Measurements from ENCODE around the gene TGFA. TPM values are rescaled to one million over a fixed set of nuclear protein-coding genes. Genes with fewer than 3 reads are reported as not detected.

The TGFA gene
- total and polyA plus RNA-seq, 9 donors: 0.08 to 8.7 (median 1.2) TPM

- DNase-seq: no peak
- WGBS, 3 donors: 81 to 89% (median 84%) methylated on average over 5 of the region's 5 CpGs
- no peaks in the 10 kb centered on the region for H3K9me3 ChIP-seq
Observed at GRCh38 chr2:70458661-70459060, 95.0 kb downstream of the TGFA start.

GRCh38 chr2:70456585-70457495 is 96.8 kb downstream of the TGFA start:
- intact Hi-C loops (cut with DNase I): no loop called here
- WGBS, 3 donors: 81 to 90% (median 82%) methylated on average over 10 of the region's 10 CpGs
- Histone ChIP-seq H3K9me3 (no peaks in the 10 kb centered on the region), H3K4me1 (ENCODE audit: insufficient read depth) (no peaks in the 10 kb centered on the region), H3K27me3 (no peaks in the 10 kb centered on the region), H3K4me3 (no peak overlapping the region), H3K36me3 (no peaks in the 10 kb centered on the region), H3K27ac (no peak overlapping the region)
- TF ChIP-seq EP300 (IDR thresholded peaks at IDR 0.05) (no peak), POLR2A (IDR thresholded peaks at IDR 0.05) (no peak), CTCF (IDR thresholded peaks at IDR 0.05) (no peak)
- no peak for DNase-seq

More at GRCh38 chr2:70458661-70459060, 95.0 kb downstream of the TGFA start:
- no peaks in the 10 kb centered on the region for H3K27me3 ChIP-seq
- H3K27ac ChIP-seq: no peak overlapping the region
- no peaks in the 10 kb centered on the region for H3K36me3 ChIP-seq
- no peaks in the 10 kb centered on the region for H3K4me1 ChIP-seq (ENCODE audit: insufficient read depth)
- intact Hi-C loops (cut with DNase I): no loop called here
- TF ChIP-seq CTCF (IDR thresholded peaks at IDR 0.05) (no peak), POLR2A (IDR thresholded peaks at IDR 0.05) (no peak), EP300 (IDR thresholded peaks at IDR 0.05) (no peak)
- no peak overlapping the region for H3K4me3 ChIP-seq

GRCh38 chr2:70454936-70455544 is 98.6 kb downstream of the TGFA start:
- H3K27me3 ChIP-seq: no peaks in the 10 kb centered on the region
- no peaks in the 10 kb centered on the region for H3K9me3 ChIP-seq
- no peak overlapping the region for H3K4me3 ChIP-seq
- no peak for DNase-seq
- H3K4me1 ChIP-seq (ENCODE audit: insufficient read depth): no peaks in the 10 kb centered on the region
- intact Hi-C loops (cut with DNase I): no loop called here
- no peak overlapping the region for H3K27ac ChIP-seq
- no peak for TF ChIP-seq POLR2A (IDR thresholded peaks at IDR 0.05)
- TF ChIP-seq CTCF (IDR thresholded peaks at IDR 0.05): no peak
- no peak for TF ChIP-seq EP300 (IDR thresholded peaks at IDR 0.05)
- WGBS, 3 donors: 73 to 80% (median 78%) methylated on average over 3 of the region's 3 CpGs
- no peaks in the 10 kb centered on the region for H3K36me3 ChIP-seq

- Histone ChIP-seq H3K4me1 (ENCODE audit: insufficient read depth) (no peaks in the 10 kb centered on the region), H3K27me3 (no peaks in the 10 kb centered on the region), H3K9me3 (no peaks in the 10 kb centered on the region), H3K36me3 (no peaks in the 10 kb centered on the region), H3K4me3 (no peak overlapping the region), H3K27ac (no peak overlapping the region)
- DNase-seq: no peak
- TF ChIP-seq CTCF (IDR thresholded peaks at IDR 0.05) (no peak), EP300 (IDR thresholded peaks at IDR 0.05) (no peak), POLR2A (IDR thresholded peaks at IDR 0.05) (no peak)
- intact Hi-C loops (cut with DNase I): no loop called here
- 67 to 83% (median 82%) methylated on average over 7 of the region's 7 CpGs for WGBS, 3 donors
Observed at GRCh38 chr2:70450641-70451250, 102.9 kb downstream of the TGFA start.
